Urothelium cell line (cell line): ENCODE data around the gene HEXIM1.

Experiments
- DNase-seq: peaks from one replicate; pipeline ENCODE4 v3.0.0; 2011; ENCODE audit warnings: low spot score, mixed read lengths
- FAIRE-seq: peaks from 2 replicates; lab custom pipeline; 2011; peaks lifted over from hg19 to GRCh38; lab: Jason Lieb, UNC

The HEXIM1 gene

DNA sequence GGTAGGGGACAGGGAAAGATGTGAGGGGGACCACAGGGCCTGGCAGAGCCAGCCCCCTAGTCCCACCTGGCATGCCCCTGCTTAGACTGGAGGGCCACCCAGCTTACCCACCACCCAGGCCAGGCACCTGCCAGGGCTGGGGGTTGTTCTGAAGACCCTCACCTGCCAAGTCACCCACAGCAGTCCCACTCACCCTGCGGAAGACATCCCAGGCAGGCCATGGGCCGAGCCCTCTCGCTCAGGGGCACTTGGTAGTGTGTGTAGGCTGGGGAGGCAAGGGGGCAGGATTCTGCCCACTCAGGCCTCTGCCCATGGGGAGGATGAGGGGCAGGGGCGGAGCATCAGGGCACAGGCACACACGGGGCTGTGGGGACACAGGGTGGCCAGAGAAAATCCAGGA lies 19.9 kb upstream of the HEXIM1 start:
- FAIRE-seq (no peak), DNase-seq (no peak)

DNA sequence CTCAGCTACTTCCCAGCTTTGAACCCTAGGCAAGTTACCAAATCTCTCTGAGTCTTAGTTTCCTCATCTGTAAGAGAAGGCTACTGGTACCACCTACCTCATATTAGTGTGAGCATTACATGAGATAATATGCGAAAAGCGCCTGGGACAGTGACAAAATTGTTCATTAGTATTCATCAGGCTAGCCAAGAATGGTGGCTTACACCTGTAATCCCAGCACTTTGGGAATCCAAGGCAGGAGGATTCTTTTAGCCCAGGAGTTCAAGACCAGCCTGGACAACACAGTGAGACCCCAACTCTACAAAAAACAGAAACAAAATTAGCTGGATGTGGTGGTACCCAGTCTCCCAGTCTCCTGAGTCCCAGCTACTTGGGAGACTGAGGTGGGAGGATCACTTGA lies 19.3 kb upstream of the HEXIM1 start:
- FAIRE-seq (no peak), DNase-seq (no peak)

DNA sequence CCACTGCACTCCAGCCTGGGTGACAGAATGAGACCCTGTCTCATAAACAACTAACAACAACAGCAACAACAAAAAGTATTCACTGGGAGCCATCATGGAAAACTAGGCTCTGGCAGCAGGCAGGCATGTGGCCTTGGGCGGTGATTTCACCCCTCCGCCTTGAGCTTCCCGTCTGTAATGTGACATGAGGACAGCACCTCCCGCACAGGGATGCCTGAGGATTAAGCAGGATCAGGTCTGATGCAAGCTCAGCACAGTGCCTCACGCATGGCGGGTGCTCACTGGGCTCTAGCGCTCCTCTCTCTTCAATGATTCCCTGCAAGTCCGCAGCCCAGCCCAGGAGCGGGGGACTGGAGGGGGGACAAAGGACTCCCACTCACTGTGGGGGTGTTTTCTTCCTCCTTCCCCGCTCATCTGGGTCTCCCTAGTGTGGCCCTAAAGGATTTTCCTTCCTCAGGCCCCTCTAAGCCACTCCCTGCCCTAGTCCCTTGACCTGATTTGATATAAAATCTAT lies 18.8 kb upstream of the HEXIM1 start:
- FAIRE-seq, result no peak
- DNase-seq, result no peak

DNA sequence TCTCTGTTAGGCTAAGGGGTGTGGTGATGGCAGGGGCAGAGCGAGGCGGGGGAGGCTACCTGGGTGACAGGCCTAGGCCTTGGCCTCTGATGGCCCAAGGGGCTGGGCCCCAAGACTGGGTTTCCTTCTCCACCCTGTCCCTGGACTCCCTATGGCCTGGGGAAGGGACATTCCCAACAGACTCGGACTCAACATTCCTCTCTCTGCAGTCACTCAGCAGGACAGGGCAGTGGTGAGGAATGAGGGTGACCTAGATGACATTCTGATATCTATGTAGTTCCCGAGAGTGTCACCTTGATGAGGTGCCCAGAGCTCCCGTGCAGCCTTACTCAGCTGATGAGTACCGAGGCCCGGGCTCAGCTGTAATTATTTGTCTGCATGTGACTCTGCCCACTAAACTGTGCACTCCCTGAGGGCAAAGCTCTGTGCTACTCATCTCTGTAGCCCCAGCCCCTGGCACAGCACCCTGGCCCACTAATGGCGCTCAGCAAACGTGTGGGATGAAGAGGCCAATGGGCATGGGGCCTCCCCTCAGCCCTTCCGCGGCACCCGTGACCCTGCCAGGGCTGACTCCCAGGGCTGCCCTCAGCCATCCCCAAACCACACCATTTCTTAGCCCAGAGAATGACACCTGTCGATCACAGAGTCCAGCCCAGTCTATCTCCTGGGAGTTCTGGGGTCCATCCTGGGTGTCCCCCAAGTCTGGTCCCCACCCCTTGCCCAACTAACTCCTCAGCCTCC lies 18.2 kb upstream of the HEXIM1 start:
- no peak for DNase-seq
- FAIRE-seq, result no peak

DNA sequence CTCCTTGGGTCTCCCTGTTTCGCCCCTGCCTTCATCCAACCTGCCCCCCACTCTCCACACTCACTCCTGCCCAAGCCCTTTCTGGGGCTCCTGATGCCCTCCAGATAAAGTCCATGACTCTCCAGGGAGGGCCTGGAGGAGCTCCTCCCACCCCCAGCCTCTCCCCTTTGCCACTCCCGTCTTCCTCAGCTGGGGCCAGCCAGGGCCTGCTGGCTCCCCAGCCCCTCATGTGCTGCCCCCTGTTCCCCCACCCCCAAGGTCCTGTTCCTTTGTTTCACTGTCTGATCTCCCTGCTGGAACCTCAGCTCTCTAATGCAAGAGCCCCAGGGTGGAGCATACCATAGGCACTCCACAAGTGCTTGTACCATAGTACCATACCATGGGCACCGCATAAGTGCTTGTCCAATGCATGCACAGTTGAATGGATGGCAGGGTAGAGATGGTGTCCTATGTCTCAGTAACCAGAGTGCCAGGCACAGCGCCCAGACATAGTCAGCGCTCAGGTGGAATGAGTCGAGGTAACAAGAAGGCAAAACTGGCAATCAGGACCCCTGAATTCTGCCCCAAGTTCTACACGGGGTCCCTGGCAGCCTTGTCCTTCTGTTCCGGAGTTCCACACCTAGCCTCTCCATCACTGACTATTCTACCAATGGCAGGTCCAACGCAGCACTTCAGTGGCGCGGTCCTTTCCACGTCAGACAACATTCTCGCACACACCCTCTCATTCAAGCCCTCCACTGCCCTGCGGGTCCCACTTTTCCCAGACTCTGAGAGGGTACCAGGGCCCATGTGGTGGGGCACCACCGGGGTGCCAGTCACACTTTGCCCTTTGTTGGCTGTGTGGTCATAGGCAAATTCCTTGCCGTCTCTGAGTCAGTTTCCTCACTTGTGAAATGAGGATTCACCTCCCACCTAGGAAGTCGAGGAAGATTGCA lies 17.3 kb upstream of the HEXIM1 start:
- FAIRE-seq (no peak), DNase-seq (no peak)

DNA sequence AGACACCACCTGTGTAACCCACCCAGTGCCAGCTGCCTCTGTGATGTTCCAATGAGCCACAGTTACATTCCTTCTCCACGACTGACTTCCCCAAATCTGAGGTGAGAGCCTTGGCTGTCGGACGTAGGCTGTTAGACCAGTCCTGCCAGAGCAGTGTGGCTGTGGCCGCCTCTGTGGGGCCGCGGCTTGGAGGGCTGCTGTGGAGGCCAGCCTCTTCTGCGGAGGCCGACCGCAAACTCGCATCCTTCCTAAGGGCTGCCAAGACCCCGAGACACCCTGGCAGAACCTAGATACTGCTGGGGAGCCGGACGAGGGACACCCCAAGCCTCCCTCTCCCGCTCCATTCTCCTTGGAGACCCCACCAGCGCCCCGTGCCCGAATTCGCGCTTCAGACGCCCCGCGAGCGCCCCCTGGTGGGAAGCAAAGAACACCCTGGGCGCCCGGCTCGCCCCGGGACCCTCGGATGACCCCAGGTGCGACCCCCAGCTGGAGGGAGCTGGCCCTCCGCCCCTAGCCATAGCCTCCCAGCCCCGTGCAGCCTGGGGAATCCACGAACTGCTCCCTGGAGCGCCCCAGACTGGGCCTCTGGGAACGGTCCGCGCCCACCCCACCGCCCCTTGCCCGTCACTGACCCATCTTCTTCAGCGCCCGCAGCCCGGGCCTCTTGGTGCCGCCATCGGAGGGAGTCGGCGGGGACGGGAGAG lies 16.5 kb upstream of the HEXIM1 start:
- FAIRE-seq (no peak), DNase-seq (peak; percentile 61)

DNA sequence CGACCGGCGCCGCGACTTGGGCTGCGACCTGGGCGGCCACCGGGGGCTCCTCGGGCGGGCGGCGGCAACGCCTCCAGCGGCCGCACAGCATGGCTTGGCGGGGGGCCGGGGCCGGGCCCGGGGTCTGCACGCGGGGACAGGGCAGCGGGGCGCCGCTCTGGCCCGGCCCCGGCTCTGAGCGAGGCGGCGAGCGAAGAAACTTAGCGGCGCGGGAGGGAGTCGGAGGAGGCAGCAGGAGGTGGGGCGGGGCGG lies 16.0 kb upstream of the HEXIM1 start, which contains the start of gene PLCD3:
Gene PLCD3, minus strand, starts transcription at position 196 of the 252 bp plus-strand sequence. Its CDS starts 105 bp downstream, at position 91.
- FAIRE-seq (no peak), DNase-seq (no peak)

DNA sequence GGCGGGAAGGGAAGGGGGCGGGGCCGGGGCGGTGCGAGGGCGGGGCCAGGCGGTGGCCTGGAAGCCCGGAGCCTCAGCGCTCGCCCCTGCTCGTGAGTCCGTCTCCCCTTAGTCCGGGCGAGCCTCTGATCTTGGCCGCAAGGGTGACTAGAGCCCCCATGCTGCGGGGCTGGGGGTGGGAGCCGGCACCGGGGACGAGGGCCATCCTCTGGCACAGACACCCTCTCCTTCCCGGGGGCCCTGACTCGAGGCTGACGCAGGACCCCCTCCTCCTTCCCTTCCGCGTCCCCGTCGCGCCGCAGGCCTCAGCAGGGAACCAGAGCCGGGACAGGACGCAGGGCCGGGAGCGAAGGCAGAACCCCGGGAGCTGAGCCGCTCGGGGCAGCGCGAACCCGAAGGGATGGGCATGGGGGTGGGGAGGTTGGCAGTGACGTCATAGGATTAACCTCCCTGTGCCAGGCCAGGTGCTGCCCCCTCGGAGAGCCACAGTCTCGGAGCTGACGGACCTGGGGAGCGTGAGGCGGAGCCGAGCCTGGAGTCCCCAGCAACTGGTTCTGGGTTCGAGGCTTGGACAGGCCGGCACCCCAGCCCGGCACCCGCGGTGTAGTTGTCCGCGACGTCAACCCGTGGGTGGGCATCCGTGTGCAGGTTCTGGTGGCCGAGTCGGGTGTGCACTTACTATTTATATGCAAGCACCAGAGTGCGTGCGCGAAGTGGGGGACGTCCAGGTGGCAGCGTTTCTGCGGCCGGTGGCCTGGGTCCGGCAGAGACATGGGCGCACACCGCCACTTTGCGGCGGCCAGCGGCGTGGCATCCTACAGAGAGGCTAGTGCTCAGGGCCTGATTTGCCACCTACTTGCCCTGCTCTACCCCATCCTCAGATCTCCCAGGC lies 15.5 kb upstream of the HEXIM1 start:
- DNase-seq, result peak; percentile 91
- FAIRE-seq, result no peak

DNA sequence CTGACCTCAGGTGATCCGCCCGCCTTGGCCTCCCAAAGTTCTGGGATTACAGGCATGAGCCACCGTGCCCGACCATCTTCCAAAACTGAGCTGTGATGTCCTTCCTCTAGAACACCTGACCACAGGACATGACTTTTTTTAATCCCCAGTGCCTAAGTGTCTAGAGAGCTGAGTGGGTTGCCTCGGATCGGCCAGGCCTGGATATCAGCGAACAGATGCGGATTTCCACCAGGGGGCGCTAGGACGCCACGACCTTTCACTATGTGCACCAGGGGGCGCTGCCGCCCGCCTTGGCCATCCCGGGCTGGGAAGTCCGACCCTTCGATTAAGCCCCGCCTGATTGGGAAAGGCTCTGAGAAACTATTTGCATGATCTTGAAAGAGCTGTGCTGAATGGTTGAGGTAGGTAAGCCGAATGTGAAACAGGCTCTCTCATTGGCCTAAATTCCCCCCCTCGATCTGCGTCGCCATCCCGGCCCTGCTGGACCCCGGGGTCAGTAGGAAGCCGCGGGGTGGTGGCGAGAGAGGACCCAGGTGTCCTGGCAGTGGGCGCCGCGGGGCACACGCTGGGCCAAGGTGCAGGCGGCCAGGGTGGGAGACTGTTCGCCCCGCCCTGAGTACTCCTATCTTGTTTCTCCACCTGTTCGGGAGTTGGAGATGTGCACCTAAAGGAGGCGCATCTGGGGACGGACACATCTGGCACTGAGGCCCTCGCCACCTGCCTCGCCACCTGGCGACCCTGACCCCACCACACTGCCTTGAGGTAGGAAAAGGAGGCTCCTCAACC lies 12.9 kb upstream of the HEXIM1 start, which contains the start of gene ACBD4:
Gene ACBD4, plus strand, starts transcription at position 496 of the 786 bp plus-strand sequence. CDS start 458 bp downstream, outside the sequence.
- DNase-seq (peak; percentile 94), FAIRE-seq (peak; percentile 76)

DNA sequence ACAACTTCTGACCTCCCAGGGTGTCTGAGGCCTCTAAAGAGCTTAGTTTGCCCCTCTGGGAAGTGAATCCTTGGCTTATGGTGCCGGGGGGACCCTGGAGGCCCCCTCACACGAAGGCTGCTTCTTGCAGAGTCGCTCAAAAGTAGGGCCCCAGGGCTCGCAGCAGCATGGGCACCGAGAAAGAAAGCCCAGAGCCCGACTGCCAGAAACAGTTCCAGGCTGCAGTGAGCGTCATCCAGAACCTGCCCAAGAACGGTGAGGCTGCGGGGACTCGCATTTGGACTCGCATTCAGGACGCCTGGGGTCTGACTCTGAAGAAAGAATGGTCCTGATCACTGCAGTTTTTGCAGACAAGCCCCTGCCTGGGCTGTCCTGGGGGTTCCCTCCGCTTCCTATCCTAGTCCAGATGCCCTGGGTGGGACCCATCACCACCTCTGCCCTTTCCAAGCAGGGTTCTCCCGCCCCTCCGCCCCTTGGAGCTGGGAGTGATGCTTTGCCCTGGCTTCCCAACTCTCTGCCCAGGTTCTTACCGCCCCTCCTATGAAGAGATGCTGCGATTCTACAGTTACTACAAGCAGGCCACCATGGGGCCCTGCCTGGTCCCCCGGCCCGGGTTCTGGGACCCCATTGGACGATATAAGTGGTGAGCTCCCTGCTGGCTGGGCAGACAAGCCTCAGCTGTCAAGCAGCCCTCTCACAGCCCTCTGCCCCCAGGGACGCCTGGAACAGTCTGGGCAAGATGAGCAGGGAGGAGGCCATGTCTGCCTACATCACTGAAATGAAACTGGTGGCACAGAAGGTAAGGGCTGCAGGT lies 12.1 kb upstream of the HEXIM1 start:
- no peak for DNase-seq
- FAIRE-seq, result no peak

DNA sequence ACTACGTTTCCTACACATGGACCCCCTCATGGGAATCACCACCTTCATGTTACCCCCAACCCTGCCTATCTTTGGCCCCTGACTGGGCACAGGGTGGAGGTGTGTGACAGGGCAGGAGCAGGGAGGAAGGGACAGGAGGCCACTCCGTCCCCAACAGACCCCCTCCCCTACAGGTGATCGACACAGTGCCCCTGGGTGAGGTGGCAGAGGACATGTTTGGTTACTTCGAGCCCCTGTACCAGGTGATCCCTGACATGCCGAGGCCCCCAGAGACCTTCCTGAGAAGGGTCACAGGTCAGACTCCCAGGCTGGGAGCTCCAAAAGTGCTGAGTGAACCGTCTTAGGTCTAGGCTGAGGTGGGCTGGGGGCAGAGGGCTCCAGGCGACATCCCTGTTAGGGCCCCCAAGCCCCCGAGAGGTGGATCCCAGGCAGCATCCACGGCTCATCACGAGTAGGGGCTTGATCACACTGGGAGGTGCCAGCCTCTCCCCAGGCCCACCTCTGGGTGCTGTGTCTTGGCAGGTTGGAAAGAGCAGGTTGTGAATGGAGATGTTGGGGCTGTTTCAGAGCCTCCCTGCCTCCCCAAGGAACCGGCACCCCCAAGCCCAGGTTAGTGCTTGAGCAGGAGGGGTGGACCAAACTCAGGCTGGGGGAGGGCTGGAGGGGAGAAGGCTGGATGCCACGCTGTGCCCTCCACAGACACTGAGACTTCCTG lies 11.3 kb upstream of the HEXIM1 start:
- FAIRE-seq (no peak), DNase-seq (no peak)

DNA sequence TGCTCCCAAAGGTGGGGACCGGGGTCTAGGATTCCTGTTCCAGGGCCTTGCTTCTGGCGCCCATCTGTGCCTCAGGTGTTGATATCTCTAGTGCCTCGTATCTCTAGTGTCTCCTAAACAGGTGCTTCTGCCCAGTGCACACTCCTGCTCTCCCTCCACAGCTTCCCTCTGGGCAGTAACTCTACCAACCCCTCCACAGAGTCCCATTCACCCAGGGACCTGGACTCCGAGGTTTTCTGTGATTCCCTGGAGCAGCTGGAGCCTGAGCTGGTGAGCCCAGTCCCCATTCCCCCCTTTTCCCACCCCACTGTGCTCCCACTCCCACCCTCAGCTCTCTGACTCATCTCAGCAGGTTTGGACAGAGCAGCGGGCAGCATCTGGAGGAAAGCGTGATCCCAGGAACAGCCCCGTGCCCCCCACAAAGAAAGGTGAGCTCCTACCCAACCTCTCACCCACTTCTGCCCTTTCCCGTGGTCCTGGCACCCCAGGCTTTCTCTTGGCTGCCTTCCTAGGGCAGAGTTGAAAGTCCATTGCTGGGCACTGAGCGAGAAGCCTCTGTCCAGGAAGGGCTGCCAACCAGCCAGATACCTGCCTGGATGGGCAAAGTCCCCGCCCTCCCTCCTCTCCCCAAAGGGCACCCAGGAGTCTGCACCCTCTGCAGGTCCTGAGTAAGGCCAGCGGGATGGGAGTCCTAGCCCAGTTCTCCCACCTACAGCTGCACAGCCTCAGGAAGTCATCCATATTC lies 10.5 kb upstream of the HEXIM1 start:
- FAIRE-seq (no peak), DNase-seq (no peak)

DNA sequence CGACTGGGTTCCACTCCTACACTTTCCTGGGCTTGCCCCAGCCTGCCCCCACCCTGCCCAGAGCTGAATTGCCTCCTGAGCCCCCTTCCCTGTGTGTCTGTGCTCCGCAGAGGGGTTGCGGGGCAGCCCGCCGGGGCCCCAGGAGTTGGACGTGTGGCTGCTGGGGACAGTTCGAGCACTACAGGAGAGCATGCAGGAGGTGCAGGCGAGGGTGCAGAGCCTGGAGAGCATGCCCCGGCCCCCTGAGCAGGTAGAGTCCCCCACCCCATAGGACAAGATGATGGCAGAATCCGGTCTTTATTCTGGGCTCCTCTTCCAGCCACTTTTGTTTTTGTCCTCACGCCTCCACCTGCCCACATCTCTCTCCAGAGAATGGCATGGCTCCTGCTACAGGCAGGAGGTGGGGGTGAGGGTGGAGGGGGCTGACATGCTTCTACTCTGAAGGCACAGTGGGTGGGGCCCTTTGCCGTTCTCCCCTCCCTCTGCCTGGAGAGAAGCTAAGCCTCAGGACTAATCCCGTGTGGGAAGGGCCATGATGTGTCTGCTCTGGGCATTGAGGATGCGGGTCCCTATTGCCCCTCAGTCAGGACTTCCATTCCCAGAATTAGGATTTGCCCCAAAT lies 9.3 kb upstream of the HEXIM1 start:
- no peak for FAIRE-seq
- DNase-seq, result no peak

DNA sequence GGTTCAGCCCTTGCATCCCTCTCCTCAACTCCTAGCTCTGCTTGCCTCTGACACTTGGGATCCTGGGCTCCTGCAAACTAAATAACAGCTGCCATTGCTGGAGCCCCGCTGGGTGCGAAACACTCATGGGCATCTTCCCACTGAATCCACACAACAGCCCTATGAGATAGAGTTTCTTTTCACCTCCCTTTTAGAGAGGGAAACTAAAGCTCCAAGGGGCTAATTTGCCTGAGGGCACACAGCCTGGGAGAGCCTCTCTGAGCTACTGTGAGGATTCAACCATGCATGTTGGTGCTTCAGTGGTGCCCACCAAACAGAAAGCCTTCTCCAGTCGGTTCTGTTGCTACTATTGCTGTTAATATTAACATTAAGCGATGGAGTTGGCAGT lies 8.7 kb upstream of the HEXIM1 start:
- no peak for DNase-seq
- no peak for FAIRE-seq

DNA sequence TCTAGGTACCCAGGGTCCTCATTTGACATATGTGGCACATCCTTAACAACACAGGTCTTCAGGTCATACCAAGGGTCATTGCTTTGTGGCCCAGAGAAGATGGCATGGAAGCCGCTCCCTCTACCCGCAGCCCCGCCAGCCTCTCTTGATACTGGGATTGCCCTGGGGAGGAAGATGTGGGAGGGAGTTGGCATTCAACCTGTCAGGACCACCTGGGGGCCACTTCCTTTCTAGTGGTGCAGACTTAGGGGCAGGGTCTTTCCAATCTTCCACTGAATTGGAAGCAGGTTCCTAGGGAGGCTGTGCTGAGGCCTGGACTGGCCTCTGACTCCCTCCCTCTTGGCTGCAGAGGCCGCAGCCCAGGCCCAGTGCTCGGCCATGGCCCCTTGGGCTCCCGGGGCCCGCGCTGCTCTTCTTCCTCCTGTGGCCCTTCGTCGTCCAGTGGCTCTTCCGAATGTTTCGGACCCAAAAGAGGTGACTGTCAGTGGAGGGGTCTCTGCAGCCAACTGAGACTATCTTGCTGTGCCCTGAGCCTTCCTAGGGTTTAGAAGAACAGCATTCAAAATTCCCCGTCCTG lies 5.1 kb upstream of the HEXIM1 start:
- FAIRE-seq, result no peak
- DNase-seq, result no peak

DNA sequence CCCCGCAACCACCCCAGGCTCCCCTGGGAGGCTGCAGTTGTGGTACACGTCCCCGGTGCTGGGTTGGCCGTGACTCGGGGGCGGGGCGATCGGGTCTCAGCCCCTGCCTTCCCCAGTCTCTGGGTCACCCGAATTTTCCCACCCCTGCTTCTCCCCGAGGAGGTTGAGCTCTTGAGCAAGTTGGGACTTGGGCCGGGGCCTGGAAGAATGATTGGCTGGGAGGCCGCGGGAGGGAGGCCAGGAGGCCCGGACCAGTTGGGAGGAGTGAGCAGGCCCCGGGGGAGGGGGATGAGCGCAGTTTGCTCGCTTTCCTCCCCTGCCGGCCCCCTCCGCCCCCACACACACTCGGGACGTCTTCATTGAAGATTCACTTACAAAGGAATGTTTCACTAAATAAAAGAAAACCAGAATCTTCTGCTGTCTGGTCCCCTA lies 4.5 kb upstream of the HEXIM1 start:
- DNase-seq (no peak), FAIRE-seq (no peak)
